SK-N-SH treated with all-trans-retinoic acid at 6 μM for 48 hours (cell line): ENCODE data around the gene PRR13.

Experiments used
- ARNTL ChIP-seq: fragments of 450-650 bp; formaldehyde crosslinking; IDR thresholded peaks from 2 replicates; pipeline ENCODE4 v1.5.0; 2020; ENCODE audit warnings: low read depth, mild to moderate bottlenecking, moderate library complexity, borderline replicate concordance
- ESRRG ChIP-seq: fragments of 250-450 bp; sonication (Bioruptor Pico); IDR thresholded peaks from 2 replicates; pipeline ENCODE4 v1.6.1; 2021; ENCODE audit warnings: mild to moderate bottlenecking
- ISL1 ChIP-seq: fragments of 250-450 bp; sonication (Bioruptor Pico); IDR thresholded peaks from 2 replicates; pipeline ENCODE4 v2.1.2; 2022; ENCODE audit warnings: mild to moderate bottlenecking, moderate library complexity
- TOX ChIP-seq: fragments of 250-450 bp; sonication (Bioruptor Pico); IDR thresholded peaks from 2 replicates; pipeline ENCODE4 v1.8.0; 2021; ENCODE audit warnings: mild to moderate bottlenecking, moderate library complexity, borderline replicate concordance
- ZNF70 ChIP-seq: fragments of 450-650 bp; formaldehyde crosslinking; IDR thresholded peaks from 2 replicates; pipeline ENCODE4 v1.5.0; 2020; ENCODE audit warnings: mild to moderate bottlenecking, moderate library complexity
- TF ChIP-seq, protein P1 (sequence below): fragments of 250-450 bp; sonication (Bioruptor Pico); IDR thresholded peaks from 2 replicates; pipeline ENCODE4 v1.5.1; 2021; ENCODE audit warnings: mild to moderate bottlenecking, moderate library complexity
- TF ChIP-seq, protein P2 (sequence below): fragments of 250-450 bp; sonication (Bioruptor Pico); IDR thresholded peaks from 2 replicates; pipeline ENCODE4 v1.5.1; 2020; ENCODE audit warnings: low read depth, mild to moderate bottlenecking, moderate library complexity

DNA sequence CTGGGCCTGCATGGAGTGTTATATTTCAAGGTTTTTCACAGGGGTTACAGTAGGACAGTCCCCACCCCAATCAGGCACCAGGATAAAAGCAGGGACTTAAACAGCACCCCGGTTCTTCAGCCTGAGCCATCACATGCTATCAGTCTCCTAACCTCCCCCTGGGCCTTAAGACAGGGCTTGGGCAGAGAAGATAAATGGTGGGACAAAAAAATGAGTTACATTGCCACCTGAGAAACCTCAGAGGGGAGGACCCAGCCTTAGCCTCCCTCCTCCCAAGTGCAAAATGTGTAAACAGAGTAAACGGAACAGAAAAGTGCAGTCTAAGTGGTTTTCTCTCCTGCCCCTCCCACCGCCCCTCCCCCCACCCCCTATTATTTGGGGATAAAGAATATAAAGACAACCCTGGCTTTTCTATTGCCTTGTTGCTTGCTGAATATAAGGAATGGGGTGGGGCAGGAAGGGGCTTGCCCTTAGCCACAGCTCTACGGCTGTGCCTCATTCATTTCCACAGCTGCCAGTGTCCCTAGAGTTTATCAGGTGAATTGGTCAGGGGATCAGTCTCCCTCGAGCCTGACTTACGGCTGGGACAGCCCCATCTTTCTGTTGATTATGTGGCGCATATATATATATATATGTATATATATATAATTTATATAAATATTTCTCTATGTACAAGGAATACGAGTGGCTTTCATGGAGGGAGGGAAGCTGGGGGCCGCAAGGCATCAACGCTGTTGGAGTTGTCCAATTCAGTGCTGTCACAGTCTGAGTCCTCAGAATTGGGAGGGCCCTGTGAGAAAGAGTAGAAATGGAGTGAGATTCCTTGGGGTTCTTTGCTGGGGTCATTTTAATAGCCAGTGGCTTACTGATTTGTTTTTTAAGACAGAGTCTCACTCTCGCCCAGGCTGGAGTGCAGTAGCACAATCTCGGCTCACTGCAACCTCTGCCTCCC, 39.2 kb downstream of the PRR13 start:
- TF ChIP-seq, protein P1, sequence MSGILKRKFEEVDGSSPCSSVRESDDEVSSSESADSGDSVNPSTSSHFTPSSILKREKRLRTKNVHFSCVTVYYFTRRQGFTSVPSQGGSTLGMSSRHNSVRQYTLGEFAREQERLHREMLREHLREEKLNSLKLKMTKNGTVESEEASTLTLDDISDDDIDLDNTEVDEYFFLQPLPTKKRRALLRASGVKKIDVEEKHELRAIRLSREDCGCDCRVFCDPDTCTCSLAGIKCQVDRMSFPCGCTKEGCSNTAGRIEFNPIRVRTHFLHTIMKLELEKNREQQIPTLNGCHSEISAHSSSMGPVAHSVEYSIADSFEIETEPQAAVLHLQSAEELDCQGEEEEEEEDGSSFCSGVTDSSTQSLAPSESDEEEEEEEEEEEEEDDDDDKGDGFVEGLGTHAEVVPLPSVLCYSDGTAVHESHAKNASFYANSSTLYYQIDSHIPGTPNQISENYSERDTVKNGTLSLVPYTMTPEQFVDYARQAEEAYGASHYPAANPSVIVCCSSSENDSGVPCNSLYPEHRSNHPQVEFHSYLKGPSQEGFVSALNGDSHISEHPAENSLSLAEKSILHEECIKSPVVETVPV = no peak
- 0 out of 2 replicates have a peak, but pooled peaks have one; percentile 4 for TF ChIP-seq TOX (CRISPR knock-in tag)
- TF ChIP-seq, protein P2, sequence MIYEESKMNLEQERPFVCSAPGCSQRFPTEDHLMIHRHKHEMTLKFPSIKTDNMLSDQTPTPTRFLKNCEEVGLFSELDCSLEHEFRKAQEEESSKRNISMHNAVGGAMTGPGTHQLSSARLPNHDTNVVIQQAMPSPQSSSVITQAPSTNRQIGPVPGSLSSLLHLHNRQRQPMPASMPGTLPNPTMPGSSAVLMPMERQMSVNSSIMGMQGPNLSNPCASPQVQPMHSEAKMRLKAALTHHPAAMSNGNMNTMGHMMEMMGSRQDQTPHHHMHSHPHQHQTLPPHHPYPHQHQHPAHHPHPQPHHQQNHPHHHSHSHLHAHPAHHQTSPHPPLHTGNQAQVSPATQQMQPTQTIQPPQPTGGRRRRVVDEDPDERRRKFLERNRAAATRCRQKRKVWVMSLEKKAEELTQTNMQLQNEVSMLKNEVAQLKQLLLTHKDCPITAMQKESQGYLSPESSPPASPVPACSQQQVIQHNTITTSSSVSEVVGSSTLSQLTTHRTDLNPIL = no peak
- TF ChIP-seq ARNTL (CRISPR knock-in tag) = no peak
- TF ChIP-seq ZNF70 (CRISPR knock-in tag) = no peak
- no peak for TF ChIP-seq ESRRG (CRISPR knock-in tag)
- no peak for TF ChIP-seq ISL1 (CRISPR knock-in tag)
